ENCODE measurements around the gene NQO1. TPM values are rescaled to one million over a fixed set of nuclear protein-coding genes. Genes with fewer than 3 reads are reported as not detected.
"Not testable (repeated sequence)": the region's sequence is repeated elsewhere in the genome, so short reads cannot be mapped to it uniquely, and the experiment has no call there.

The NQO1 gene
- total RNA-seq: 10 to 100 TPM; 23.5 to 31.4 TPM
- long read RNA-seq, donor 1, partial matches to known transcripts: 1 of 4 reads
- long read RNA-seq, donor 1, other reads (novel, unspliced or antisense): 1 of 4 reads
- long read RNA-seq, donor 2, transcript NQO1-202 (5 exons, 1,105 nt): minor isoform, 8 of 24 reads
- long read RNA-seq, donor 2, transcript NQO1-201 (6 exons, 2,912 nt): major isoform, 11 of 24 reads
- long read RNA-seq, donor 2, partial matches to known transcripts: 3 of 24 reads
- long read RNA-seq, donor 2, other reads (novel, unspliced or antisense): 2 of 24 reads

- DNase-seq (ENCODE audit: low spot score): peak; percentile 97
- intact Hi-C loops (cut with DNase I): no loop called here
These were observed at the start of gene NQO1 for GRCh38 chr16:69726313-69727060. Gene NQO1 (minus strand): TSS chr16:69726560. CDS start chr16:69726439, 121 bp downstream.

GRCh38 chr16:69775563-69775962, 49.2 kb upstream of the NQO1 start:
- intact Hi-C loops (cut with DNase I): no loop called here
- no peak for DNase-seq (ENCODE audit: low spot score)

- DNase-seq (ENCODE audit: low spot score): no peak
- intact Hi-C loops (cut with DNase I): no loop called here
These were observed 47.0 kb upstream of the NQO1 start for GRCh38 chr16:69773260-69773947.

GRCh38 chr16:69771651-69771967, 45.2 kb upstream of the NQO1 start:
- no peak for DNase-seq (ENCODE audit: low spot score)
- intact Hi-C loops (cut with DNase I): no loop called here

- DNase-seq (ENCODE audit: low spot score): no peak
- intact Hi-C loops (cut with DNase I): no loop called here
These were observed 43.0 kb upstream of the NQO1 start for GRCh38 chr16:69769404-69769803.

- intact Hi-C loops (cut with DNase I): no loop called here
- DNase-seq (ENCODE audit: low spot score): no peak
These were observed 42.3 kb upstream of the NQO1 start for GRCh38 chr16:69768666-69769065.

GRCh38 chr16:69767459-69768229, 41.3 kb upstream of the NQO1 start:
- DNase-seq (ENCODE audit: low spot score): no peak
- intact Hi-C loops (cut with DNase I): no loop called here

- DNase-seq (ENCODE audit: low spot score): no peak
- intact Hi-C loops (cut with DNase I): no loop called here
These were observed 37.2 kb upstream of the NQO1 start for GRCh38 chr16:69763599-69763942.

GRCh38 chr16:69762814-69763598, 36.6 kb upstream of the NQO1 start:
- DNase-seq (ENCODE audit: low spot score): no peak
- intact Hi-C loops (cut with DNase I): no loop called here

GRCh38 chr16:69761983-69762813, 35.8 kb upstream of the NQO1 start, which contains the start of gene WWP2:
Gene WWP2 (plus strand): TSS chr16:69762332. CDS start chr16:69787011, 24,679 bp downstream.
- peak; percentile 90 for DNase-seq (ENCODE audit: low spot score)
- intact Hi-C loops (cut with DNase I): no loop called here

- DNase-seq (ENCODE audit: low spot score); intact Hi-C loops (cut with DNase I): not testable (repeated sequence)
These were observed 31.0 kb upstream of the NQO1 start for GRCh38 chr16:69757375-69757774.

GRCh38 chr16:69756705-69757104, 30.3 kb upstream of the NQO1 start:
- no peak for DNase-seq (ENCODE audit: low spot score)
- intact Hi-C loops (cut with DNase I): no loop called here

- intact Hi-C loops (cut with DNase I): loop anchor here (2.0 to 5.0 kb wide), 3 partner anchors 42 to 362 kb away; no protein-coding TSS in a partner anchor
- peak; percentile 99 for DNase-seq (ENCODE audit: low spot score)
These were observed 28.3 kb upstream of the NQO1 start, which contains the start of gene NOB1 for GRCh38 chr16:69754469-69755310. Gene NOB1 (minus strand): TSS chr16:69754926. CDS start chr16:69754910, 16 bp downstream.

- intact Hi-C loops (cut with DNase I): loop anchor here (2.0 to 5.0 kb wide), 3 partner anchors 42 to 362 kb away; no protein-coding TSS in a partner anchor
- no peak for DNase-seq (ENCODE audit: low spot score)
These were observed 27.7 kb upstream of the NQO1 start for GRCh38 chr16:69754143-69754468.

- DNase-seq (ENCODE audit: low spot score): no peak
- intact Hi-C loops (cut with DNase I): loop anchor here in 1 of 2 donors (10.0 kb wide), 1 partner anchor 344 kb away; no protein-coding TSS in a partner anchor
These were observed 22.5 kb upstream of the NQO1 start for GRCh38 chr16:69748694-69749345.

GRCh38 chr16:69747115-69747514, 20.8 kb upstream of the NQO1 start:
- intact Hi-C loops (cut with DNase I): loop anchor here in 1 of 2 donors (10.0 kb wide), 1 partner anchor 342 kb away; no protein-coding TSS in a partner anchor
- no peak for DNase-seq (ENCODE audit: low spot score)

All from posterior vena cava (tissue), 2 donors.